Measurements from ENCODE around the gene RTP5.
"Not testable (repeated sequence)": the region's sequence is repeated elsewhere in the genome, so short reads cannot be mapped to it uniquely, and the experiment has no call there.

The RTP5 gene

GRCh38 chr2:241907831-241908230 lies 38.3 kb downstream of the RTP5 start:
- not testable (repeated sequence) for H3K36me3 ChIP-seq (ENCODE audit: control insufficient read depth in 2 of 2, insufficient read depth in 2 of 2, low read length in 2 of 2); H3K4me3 ChIP-seq (ENCODE audit: low read length in 2 of 2); H3K27ac ChIP-seq (ENCODE audit: low read length); H3K27me3 ChIP-seq (ENCODE audit: control insufficient read depth in 1 of 2, insufficient read depth in 2 of 2, low read length in 2 of 2); H3K4me1 ChIP-seq (ENCODE audit: control insufficient read depth, insufficient read depth, low read length); H3K9ac ChIP-seq (ENCODE audit: low read length in 2 of 2); H3K9me3 ChIP-seq (ENCODE audit: control insufficient read depth in 2 of 2, low read length in 2 of 2)

GRCh38 chr2:241908686-241909420 lies 39.3 kb downstream of the RTP5 start:
- Histone ChIP-seq H3K36me3 (ENCODE audit: control insufficient read depth in 2 of 2, insufficient read depth in 2 of 2, low read length in 2 of 2) (no peaks in the 10 kb centered on the region), H3K27ac (ENCODE audit: low read length) (no peak overlapping the region), H3K27me3 (ENCODE audit: control insufficient read depth in 1 of 2, insufficient read depth in 2 of 2, low read length in 2 of 2) (no peaks in the 10 kb centered on the region), H3K9me3 (ENCODE audit: control insufficient read depth in 2 of 2, low read length in 2 of 2) (peaks cover 0 to 15% of the 10 kb centered on the region in 2 donors), H3K4me1 (ENCODE audit: control insufficient read depth, insufficient read depth, low read length) (no peaks in the 10 kb centered on the region), H3K4me3 (ENCODE audit: low read length in 2 of 2) (no peak overlapping the region), H3K9ac (ENCODE audit: low read length in 2 of 2) (no peak overlapping the region)

- H3K4me1 ChIP-seq (ENCODE audit: control insufficient read depth, insufficient read depth, low read length) = no peaks in the 10 kb centered on the region
- H3K9ac ChIP-seq (ENCODE audit: low read length in 2 of 2) = no peak overlapping the region
- H3K9me3 ChIP-seq (ENCODE audit: control insufficient read depth in 2 of 2, low read length in 2 of 2) = peaks cover 0 to 22% of the 10 kb centered on the region in 2 donors
- no peak overlapping the region for H3K4me3 ChIP-seq (ENCODE audit: low read length in 2 of 2)
- no peaks in the 10 kb centered on the region for H3K36me3 ChIP-seq (ENCODE audit: control insufficient read depth in 2 of 2, insufficient read depth in 2 of 2, low read length in 2 of 2)
- H3K27me3 ChIP-seq (ENCODE audit: control insufficient read depth in 1 of 2, insufficient read depth in 2 of 2, low read length in 2 of 2) = no peaks in the 10 kb centered on the region
- no peak overlapping the region for H3K27ac ChIP-seq (ENCODE audit: low read length)
Measured at GRCh38 chr2:241909769-241910168, 40.2 kb downstream of the RTP5 start.

- Histone ChIP-seq H3K9ac (ENCODE audit: low read length in 2 of 2) (no peak overlapping the region), H3K4me1 (ENCODE audit: control insufficient read depth, insufficient read depth, low read length) (no peaks in the 10 kb centered on the region), H3K27me3 (ENCODE audit: control insufficient read depth in 1 of 2, insufficient read depth in 2 of 2, low read length in 2 of 2) (no peaks in the 10 kb centered on the region), H3K4me3 (ENCODE audit: low read length in 2 of 2) (no peak overlapping the region), H3K9me3 (ENCODE audit: control insufficient read depth in 2 of 2, low read length in 2 of 2) (peaks cover 0 to 22% of the 10 kb centered on the region in 2 donors), H3K27ac (ENCODE audit: low read length) (no peak overlapping the region), H3K36me3 (ENCODE audit: control insufficient read depth in 2 of 2, insufficient read depth in 2 of 2, low read length in 2 of 2) (no peaks in the 10 kb centered on the region)
Measured at GRCh38 chr2:241910604-241911520, 41.3 kb downstream of the RTP5 start.

- Histone ChIP-seq H3K36me3 (ENCODE audit: control insufficient read depth in 2 of 2, insufficient read depth in 2 of 2, low read length in 2 of 2) (no peaks in the 10 kb centered on the region), H3K9me3 (ENCODE audit: control insufficient read depth in 2 of 2, low read length in 2 of 2) (peaks cover 0 to 22% of the 10 kb centered on the region in 2 donors), H3K27me3 (ENCODE audit: control insufficient read depth in 1 of 2, insufficient read depth in 2 of 2, low read length in 2 of 2) (no peaks in the 10 kb centered on the region), H3K9ac (ENCODE audit: low read length in 2 of 2) (no peak overlapping the region), H3K4me1 (ENCODE audit: control insufficient read depth, insufficient read depth, low read length) (no peaks in the 10 kb centered on the region), H3K4me3 (ENCODE audit: low read length in 2 of 2) (no peak overlapping the region), H3K27ac (ENCODE audit: low read length) (no peak overlapping the region)
Measured at GRCh38 chr2:241911551-241911950, 42.0 kb downstream of the RTP5 start.

GRCh38 chr2:241912021-241912555 lies 42.6 kb downstream of the RTP5 start:
- Histone ChIP-seq H3K4me1 (ENCODE audit: control insufficient read depth, insufficient read depth, low read length) (no peaks in the 10 kb centered on the region), H3K27ac (ENCODE audit: low read length) (no peak overlapping the region), H3K27me3 (ENCODE audit: control insufficient read depth in 1 of 2, insufficient read depth in 2 of 2, low read length in 2 of 2) (no peaks in the 10 kb centered on the region), H3K36me3 (ENCODE audit: control insufficient read depth in 2 of 2, insufficient read depth in 2 of 2, low read length in 2 of 2) (no peaks in the 10 kb centered on the region), H3K9me3 (ENCODE audit: control insufficient read depth in 2 of 2, low read length in 2 of 2) (peaks cover 0 to 22% of the 10 kb centered on the region in 2 donors), H3K4me3 (ENCODE audit: low read length in 2 of 2) (no peak overlapping the region), H3K9ac (ENCODE audit: low read length in 2 of 2) (no peak overlapping the region)

GRCh38 chr2:241913703-241914102 lies 44.2 kb downstream of the RTP5 start:
- no peak overlapping the region for H3K27ac ChIP-seq (ENCODE audit: low read length)
- H3K9ac ChIP-seq (ENCODE audit: low read length in 2 of 2) = no peak overlapping the region
- no peak overlapping the region for H3K4me3 ChIP-seq (ENCODE audit: low read length in 2 of 2)
- H3K36me3 ChIP-seq (ENCODE audit: control insufficient read depth in 2 of 2, insufficient read depth in 2 of 2, low read length in 2 of 2) = no peaks in the 10 kb centered on the region
- H3K4me1 ChIP-seq (ENCODE audit: control insufficient read depth, insufficient read depth, low read length) = no peaks in the 10 kb centered on the region
- no peaks in the 10 kb centered on the region for H3K27me3 ChIP-seq (ENCODE audit: control insufficient read depth in 1 of 2, insufficient read depth in 2 of 2, low read length in 2 of 2)
- H3K9me3 ChIP-seq (ENCODE audit: control insufficient read depth in 2 of 2, low read length in 2 of 2) = peaks cover 0 to 22% of the 10 kb centered on the region in 2 donors

- H3K27me3 ChIP-seq (ENCODE audit: control insufficient read depth in 1 of 2, insufficient read depth in 2 of 2, low read length in 2 of 2) = no peaks in the 10 kb centered on the region
- H3K4me3 ChIP-seq (ENCODE audit: low read length in 2 of 2) = no peak overlapping the region
- peaks cover 0 to 22% of the 10 kb centered on the region in 2 donors for H3K9me3 ChIP-seq (ENCODE audit: control insufficient read depth in 2 of 2, low read length in 2 of 2)
- H3K27ac ChIP-seq (ENCODE audit: low read length) = no peak overlapping the region
- H3K4me1 ChIP-seq (ENCODE audit: control insufficient read depth, insufficient read depth, low read length) = no peaks in the 10 kb centered on the region
- no peak overlapping the region for H3K9ac ChIP-seq (ENCODE audit: low read length in 2 of 2)
- no peaks in the 10 kb centered on the region for H3K36me3 ChIP-seq (ENCODE audit: control insufficient read depth in 2 of 2, insufficient read depth in 2 of 2, low read length in 2 of 2)
Measured at GRCh38 chr2:241914542-241914941, 45.0 kb downstream of the RTP5 start.

GRCh38 chr2:241921631-241922030 lies 52.1 kb downstream of the RTP5 start:
- H3K27ac ChIP-seq (ENCODE audit: low read length); H3K4me1 ChIP-seq (ENCODE audit: control insufficient read depth, insufficient read depth, low read length); H3K27me3 ChIP-seq (ENCODE audit: control insufficient read depth in 1 of 2, insufficient read depth in 2 of 2, low read length in 2 of 2); H3K9ac ChIP-seq (ENCODE audit: low read length in 2 of 2); H3K36me3 ChIP-seq (ENCODE audit: control insufficient read depth in 2 of 2, insufficient read depth in 2 of 2, low read length in 2 of 2); H3K9me3 ChIP-seq (ENCODE audit: control insufficient read depth in 2 of 2, low read length in 2 of 2); H3K4me3 ChIP-seq (ENCODE audit: low read length in 2 of 2): not testable (repeated sequence)

- Histone ChIP-seq H3K9ac (ENCODE audit: low read length in 2 of 2) (no peak overlapping the region), H3K4me1 (ENCODE audit: control insufficient read depth, insufficient read depth, low read length) (no peaks in the 10 kb centered on the region), H3K4me3 (ENCODE audit: low read length in 2 of 2) (no peak overlapping the region), H3K27me3 (ENCODE audit: control insufficient read depth in 1 of 2, insufficient read depth in 2 of 2, low read length in 2 of 2) (peaks cover 0 to 2% of the 10 kb centered on the region in 2 donors), H3K27ac (ENCODE audit: low read length) (no peak overlapping the region), H3K9me3 (ENCODE audit: control insufficient read depth in 2 of 2, low read length in 2 of 2) (no peaks in the 10 kb centered on the region), H3K36me3 (ENCODE audit: control insufficient read depth in 2 of 2, insufficient read depth in 2 of 2, low read length in 2 of 2) (no peaks in the 10 kb centered on the region)
Measured at GRCh38 chr2:241922411-241922810, 52.9 kb downstream of the RTP5 start.
